Activated T-cell treated with anti-CD3 and anti-CD28 coated beads, Interleukin-2, amount 50 U/mL, for 4 hours (primary cell): Measurements from ENCODE around the gene KCTD4. TPM values are rescaled to one million over a fixed set of nuclear protein-coding genes. Genes with fewer than 3 reads are reported as not detected.
"Not testable (repeated sequence)": the region's sequence is repeated elsewhere in the genome, so short reads cannot be mapped to it uniquely, and the experiment has no call there.

Experiments
- ATAC-seq, 2 donors: fragments of 200-7000 bp; cut with Tn5 transposase; one replicate each; pipeline ENCODE4 v1.10.0; 2021
- DNase-seq: peaks from one replicate; pipeline ENCODE4 v3.0.0-alpha.2; 2020
- H3K27me3 Mint-ChIP-seq: one replicate; pipeline ENCODE4 v1.8.0; 2021; ENCODE audit warnings: low read depth, mixed read lengths
- H3K36me3 Mint-ChIP-seq: one replicate; pipeline ENCODE4 v1.8.0; 2022; ENCODE audit warnings: mixed read lengths; ENCODE audit not compliant: insufficient read depth
- H3K4me1 Mint-ChIP-seq: one replicate; pipeline ENCODE4 v1.8.0; 2021; ENCODE audit warnings: low read depth, mixed read lengths
- H3K4me3 Mint-ChIP-seq: one replicate; pipeline ENCODE4 v1.8.0; 2021; ENCODE audit warnings: mild to moderate bottlenecking, moderate library complexity, mixed read lengths
- H3K9me3 Mint-ChIP-seq: one replicate; pipeline ENCODE4 v1.8.0; 2021; ENCODE audit warnings: mixed read lengths
- total RNA-seq, 3 donors: library from RNA; stranded (reverse); gene quantifications; one replicate each; pipeline ENCODE4 v1.2.1, GENCODE V29; 2021

Gene KCTD4
- total RNA-seq = not detected

DNA sequence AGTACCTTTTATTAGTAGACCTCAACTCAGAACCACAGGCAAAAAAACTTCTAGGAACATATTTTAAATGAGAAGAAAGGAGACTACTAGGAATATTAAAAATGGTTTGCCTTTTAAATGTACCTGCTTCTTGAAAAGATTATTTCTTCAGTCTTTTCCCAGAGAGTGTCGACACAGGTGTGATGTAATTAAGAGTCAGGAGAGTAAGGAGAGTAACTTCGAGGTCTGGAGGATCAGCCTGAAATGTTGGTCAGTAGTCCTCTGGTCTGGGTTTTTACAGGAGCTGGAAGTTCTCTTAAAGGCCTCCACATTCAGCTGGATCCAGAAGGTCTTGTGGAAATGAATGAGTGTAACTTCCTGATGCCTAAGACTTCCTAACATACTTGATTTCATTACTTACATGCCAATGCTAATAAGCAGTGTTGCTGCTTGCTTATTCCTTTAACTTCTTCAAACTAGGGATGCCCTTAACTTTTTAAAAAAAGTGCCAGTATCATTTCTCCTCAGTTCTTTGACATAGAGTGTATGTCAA is at the start of gene KCTD4:
Gene KCTD4 (minus strand): TSS at position 345 of the 532 bp plus-strand sequence. CDS start 6,478 bp downstream, outside the sequence.
- H3K36me3 Mint-ChIP-seq = peaks cover 15% of the 10 kb centered on the region
- no peaks in the 10 kb centered on the region for H3K9me3 Mint-ChIP-seq
- DNase-seq = no peak
- H3K4me1 Mint-ChIP-seq = peaks cover 11% of the 10 kb centered on the region
- no peaks in the 10 kb centered on the region for H3K27me3 Mint-ChIP-seq
- H3K4me3 Mint-ChIP-seq = no peak within 1 kb of the TSS
- no peak for ATAC-seq

DNA sequence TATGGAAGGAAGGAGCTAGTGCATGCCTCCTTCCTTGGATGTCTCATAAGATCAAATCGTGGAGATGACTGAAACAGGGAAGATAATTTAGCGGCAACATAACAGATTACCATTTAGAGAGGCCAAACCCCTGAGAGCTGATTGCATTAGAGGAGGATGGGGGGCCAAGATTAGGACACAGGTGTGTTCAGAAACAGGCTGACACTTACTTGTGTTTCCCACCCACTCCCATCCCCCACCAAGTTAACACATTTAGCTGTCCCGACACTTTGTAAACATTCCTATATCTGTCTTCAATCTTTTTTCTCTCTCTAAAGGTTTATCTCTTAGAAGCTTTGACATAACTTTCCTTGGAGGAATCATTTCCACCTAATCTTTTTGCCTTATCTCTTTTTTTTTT is 48.8 kb upstream of the KCTD4 start:
- ATAC-seq (no peak), DNase-seq (no peak)
- no peaks in the 10 kb centered on the region for H3K27me3 Mint-ChIP-seq
- peaks cover 14% of the 10 kb centered on the region for H3K36me3 Mint-ChIP-seq
- H3K4me1 Mint-ChIP-seq = no peaks in the 10 kb centered on the region
- no peak overlapping the region for H3K4me3 Mint-ChIP-seq
- no peaks in the 10 kb centered on the region for H3K9me3 Mint-ChIP-seq

GRCh38 chr13:45244736-45245135 is 43.9 kb upstream of the KCTD4 start:
- not testable (repeated sequence) for H3K9me3 Mint-ChIP-seq, H3K4me1 Mint-ChIP-seq, H3K36me3 Mint-ChIP-seq, H3K4me3 Mint-ChIP-seq, H3K27me3 Mint-ChIP-seq, DNase-seq, ATAC-seq

GRCh38 chr13:45243077-45243476 is 42.2 kb upstream of the KCTD4 start:
- H3K4me1 Mint-ChIP-seq = peaks cover 6% of the 10 kb centered on the region
- DNase-seq (no peak), ATAC-seq (no peak)
- H3K27me3 Mint-ChIP-seq = no peaks in the 10 kb centered on the region
- H3K9me3 Mint-ChIP-seq = no peaks in the 10 kb centered on the region
- no peaks in the 10 kb centered on the region for H3K36me3 Mint-ChIP-seq
- H3K4me3 Mint-ChIP-seq = no peak overlapping the region

GRCh38 chr13:45242524-45242923 is 41.7 kb upstream of the KCTD4 start:
- DNase-seq (no peak), ATAC-seq (no peak)
- H3K9me3 Mint-ChIP-seq = no peaks in the 10 kb centered on the region
- H3K4me3 Mint-ChIP-seq = no peak overlapping the region
- H3K4me1 Mint-ChIP-seq = peaks cover 6% of the 10 kb centered on the region
- H3K27me3 Mint-ChIP-seq = no peaks in the 10 kb centered on the region
- no peaks in the 10 kb centered on the region for H3K36me3 Mint-ChIP-seq

DNA sequence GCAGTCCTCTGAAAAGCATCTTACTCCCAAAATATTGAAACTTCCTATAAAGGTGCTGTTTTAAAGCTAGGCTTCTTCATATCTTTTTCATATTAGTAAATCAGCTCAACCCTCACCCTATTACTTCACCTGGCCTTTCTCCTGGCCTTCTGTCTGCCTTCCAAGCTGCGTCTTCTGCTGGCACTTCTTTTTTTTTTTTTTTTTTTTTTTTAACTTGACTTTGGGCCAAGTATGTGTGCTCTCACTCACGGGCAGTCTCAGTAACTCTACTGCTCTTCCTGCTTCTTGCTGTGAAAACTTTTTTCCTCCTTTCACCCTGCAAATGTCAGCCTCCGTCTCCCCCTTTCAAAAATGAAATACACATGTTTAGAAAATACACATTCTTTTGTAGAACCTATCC is 41.2 kb upstream of the KCTD4 start:
- Mint-ChIP-seq H3K4me1 (peaks cover 6% of the 10 kb centered on the region), H3K4me3 (no peak overlapping the region), H3K9me3 (no peaks in the 10 kb centered on the region), H3K27me3 (no peaks in the 10 kb centered on the region), H3K36me3 (no peaks in the 10 kb centered on the region)
- DNase-seq = no peak
- ATAC-seq = no peak

DNA sequence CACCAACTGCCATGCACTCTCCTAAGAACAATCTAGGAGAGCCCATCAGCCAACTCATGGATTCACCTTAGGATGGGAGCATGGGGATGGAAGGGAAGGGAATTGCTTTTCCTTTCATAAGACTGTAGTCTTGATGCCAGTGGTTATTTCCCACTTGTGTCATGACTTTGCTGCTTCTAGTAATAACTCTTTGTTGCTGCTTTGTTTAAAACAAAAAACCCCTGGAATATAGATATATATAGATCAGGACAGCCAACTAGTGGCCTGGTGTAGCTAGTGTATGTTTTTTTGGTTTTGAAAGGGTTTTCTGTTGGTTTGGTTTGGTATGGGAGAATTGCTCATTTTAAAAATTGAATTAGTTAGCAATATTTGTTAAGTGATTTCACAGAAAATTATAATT is 39.3 kb upstream of the KCTD4 start:
- Mint-ChIP-seq H3K9me3 (no peaks in the 10 kb centered on the region), H3K4me1 (peaks cover 6% of the 10 kb centered on the region), H3K4me3 (no peak overlapping the region), H3K27me3 (no peaks in the 10 kb centered on the region), H3K36me3 (peaks cover 2% of the 10 kb centered on the region)
- no peak for DNase-seq
- ATAC-seq = no peak

DNA sequence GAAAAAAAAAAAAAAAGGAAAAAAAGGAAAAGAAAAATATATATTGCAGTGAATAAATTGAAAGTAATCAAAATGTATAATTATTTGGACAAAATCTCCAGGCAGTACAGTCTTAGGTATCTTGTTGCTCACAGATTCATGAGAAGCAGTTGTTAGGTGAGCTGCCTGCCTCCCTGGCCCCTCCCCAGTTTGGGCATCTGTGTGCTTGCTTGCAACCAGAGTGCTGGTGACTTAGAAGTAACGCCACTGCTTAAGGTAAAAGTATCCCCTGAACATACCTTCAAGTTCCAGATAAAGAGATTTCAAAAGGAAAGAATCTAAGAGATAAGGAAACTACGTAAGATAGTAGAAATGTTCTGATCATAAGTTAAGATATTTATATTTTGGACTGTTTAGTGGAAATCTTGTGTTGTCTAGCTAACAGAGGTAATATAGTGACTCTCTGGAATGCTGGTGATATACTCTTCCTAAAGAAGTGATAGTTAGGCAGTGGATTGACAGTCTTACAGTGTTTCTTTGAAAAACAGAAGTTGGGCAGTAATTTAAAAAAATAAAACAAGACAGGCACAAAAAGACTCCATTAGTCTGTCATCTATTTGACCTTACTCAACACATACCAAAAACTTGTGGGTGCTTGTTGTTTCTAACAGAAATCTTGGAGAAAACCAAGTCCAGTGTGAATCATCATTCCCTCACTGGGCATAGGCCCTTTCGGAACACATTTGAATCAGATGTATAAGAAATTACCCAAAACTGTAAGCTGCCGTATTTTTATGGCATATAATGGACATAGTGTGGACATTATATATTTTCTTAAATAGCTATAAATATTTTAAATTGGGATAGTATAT is 38.3 kb upstream of the KCTD4 start:
- Mint-ChIP-seq H3K27me3 (no peaks in the 10 kb centered on the region), H3K4me3 (no peak overlapping the region), H3K4me1 (peaks cover 6% of the 10 kb centered on the region), H3K9me3 (no peaks in the 10 kb centered on the region), H3K36me3 (peaks cover 2% of the 10 kb centered on the region)
- no peak for ATAC-seq
- DNase-seq = no peak

GRCh38 chr13:45232591-45232990 is 31.7 kb upstream of the KCTD4 start:
- no peaks in the 10 kb centered on the region for H3K9me3 Mint-ChIP-seq
- ATAC-seq (no peak), DNase-seq (no peak)
- H3K27me3 Mint-ChIP-seq = no peaks in the 10 kb centered on the region
- peaks cover 2% of the 10 kb centered on the region for H3K4me1 Mint-ChIP-seq
- peaks cover 15% of the 10 kb centered on the region for H3K36me3 Mint-ChIP-seq
- no peak overlapping the region for H3K4me3 Mint-ChIP-seq

- peaks cover 2% of the 10 kb centered on the region for H3K4me1 Mint-ChIP-seq
- peaks cover 15% of the 10 kb centered on the region for H3K36me3 Mint-ChIP-seq
- H3K9me3 Mint-ChIP-seq = no peaks in the 10 kb centered on the region
- no peaks in the 10 kb centered on the region for H3K27me3 Mint-ChIP-seq
- no peak overlapping the region for H3K4me3 Mint-ChIP-seq
- no peak for DNase-seq
- no peak for ATAC-seq
Measured at GRCh38 chr13:45231722-45232121, 30.9 kb upstream of the KCTD4 start.

DNA sequence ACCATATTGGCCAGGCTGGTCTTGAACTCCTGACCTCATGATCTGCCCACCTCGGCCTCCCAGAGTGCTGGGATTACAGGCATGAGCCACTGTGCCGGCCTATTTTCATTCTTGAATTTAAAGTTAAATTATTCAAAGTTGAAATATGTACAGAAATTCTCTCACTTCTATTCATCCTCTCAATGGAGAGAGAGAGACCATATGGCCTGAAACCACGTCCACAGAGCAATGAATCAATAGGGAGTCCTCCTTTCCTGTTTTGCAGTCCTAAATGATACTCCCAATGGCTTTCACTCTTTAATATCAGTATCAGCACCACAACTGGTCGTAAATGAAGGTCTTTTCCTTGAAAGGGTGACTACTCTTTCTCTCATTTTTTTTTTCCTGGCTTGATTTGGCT is 30.5 kb upstream of the KCTD4 start:
- no peak for DNase-seq
- H3K27me3 Mint-ChIP-seq = no peaks in the 10 kb centered on the region
- no peak overlapping the region for H3K4me3 Mint-ChIP-seq
- peaks cover 2% of the 10 kb centered on the region for H3K4me1 Mint-ChIP-seq
- ATAC-seq = no peak
- H3K9me3 Mint-ChIP-seq = no peaks in the 10 kb centered on the region
- peaks cover 12% of the 10 kb centered on the region for H3K36me3 Mint-ChIP-seq

GRCh38 chr13:45229172-45229571 is 28.3 kb upstream of the KCTD4 start:
- Mint-ChIP-seq H3K27me3 (no peaks in the 10 kb centered on the region), H3K4me3 (no peak overlapping the region), H3K9me3 (no peaks in the 10 kb centered on the region), H3K4me1 (peaks cover 6% of the 10 kb centered on the region), H3K36me3 (peaks cover 15% of the 10 kb centered on the region)
- ATAC-seq = no peak
- no peak for DNase-seq

GRCh38 chr13:45228002-45228401 is 27.2 kb upstream of the KCTD4 start:
- no peaks in the 10 kb centered on the region for H3K9me3 Mint-ChIP-seq
- no peak for ATAC-seq
- no peak overlapping the region for H3K4me3 Mint-ChIP-seq
- no peaks in the 10 kb centered on the region for H3K27me3 Mint-ChIP-seq
- no peak for DNase-seq
- H3K4me1 Mint-ChIP-seq = peaks cover 6% of the 10 kb centered on the region
- H3K36me3 Mint-ChIP-seq = peaks cover 12% of the 10 kb centered on the region

GRCh38 chr13:45226024-45226423 is 25.2 kb upstream of the KCTD4 start:
- H3K4me1 Mint-ChIP-seq = peaks cover 6% of the 10 kb centered on the region
- no peak for ATAC-seq
- no peaks in the 10 kb centered on the region for H3K9me3 Mint-ChIP-seq
- DNase-seq = no peak
- peaks cover 16% of the 10 kb centered on the region for H3K36me3 Mint-ChIP-seq
- H3K4me3 Mint-ChIP-seq = no peak overlapping the region
- H3K27me3 Mint-ChIP-seq = no peaks in the 10 kb centered on the region

DNA sequence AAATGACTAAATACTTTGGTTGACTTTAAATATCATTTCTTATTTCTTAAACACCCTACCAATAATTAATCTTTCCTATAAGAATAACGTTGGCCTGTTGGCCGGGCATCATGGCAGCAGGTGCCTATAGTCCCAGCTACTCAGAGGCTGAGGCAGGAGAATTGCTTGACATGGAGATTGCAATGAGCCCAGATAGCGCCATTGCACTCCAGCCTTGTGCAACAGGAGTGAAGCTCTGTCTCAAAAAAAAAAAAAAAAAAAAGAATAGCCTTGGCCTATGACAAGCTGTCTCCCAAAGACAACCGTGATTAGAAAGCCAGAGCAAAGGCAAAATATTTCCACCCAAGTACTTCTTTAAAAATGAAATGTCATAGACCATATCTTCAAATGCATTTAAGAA is 24.5 kb upstream of the KCTD4 start:
- ATAC-seq = no peak
- Mint-ChIP-seq H3K4me3 (no peak overlapping the region), H3K9me3 (no peaks in the 10 kb centered on the region), H3K36me3 (peaks cover 18% of the 10 kb centered on the region), H3K4me1 (peaks cover 6% of the 10 kb centered on the region), H3K27me3 (no peaks in the 10 kb centered on the region)
- no peak for DNase-seq
